HCT116 (cell line): Measurements from ENCODE around the gene MAGEA11. TPM values are rescaled to one million over a fixed set of nuclear protein-coding genes. Genes with fewer than 3 reads are reported as not detected.

Experiments
- ATAC-seq: fragments of 200-7000 bp; cut with Tn5 transposase; 2 replicates; pipeline ENCODE4 v1.9.1; 2020; ENCODE audit warnings: mild to moderate bottlenecking, moderate library complexity
- BruUV-seq: library from RNA; stranded (reverse); fragments of 400-500 nt; replicated peaks from 2 replicates; lab custom pipeline; 2021; lab: Mats Ljungman, UMichigan
- CTCF ChIA-PET: fragments of 300-600 bp; sonication (Branson Sonifier 250); formaldehyde crosslinking; loops from one replicate; lab custom pipeline; 2021; ENCODE audit warnings: antibody characterized with exemption; lab: Charles Lee
- POLR2A ChIA-PET: fragments of 300-600, 350-600 bp; sonication (Branson Sonifier 250); formaldehyde crosslinking; loops from one replicate; lab custom pipeline; 2021; ENCODE audit warnings: antibody characterized with exemption; lab: Charles Lee
- RAD21 ChIA-PET, 2 experiments: fragments of 300-600 bp; sonication (Branson Sonifier 250); formaldehyde crosslinking; loops; one replicate each; lab custom pipeline; 2023; ENCODE audit warnings: low total read pairs in 2 of 2; ENCODE audit not compliant: uncharacterized antibody in 2 of 2, unreplicated experiment in 2 of 2, low non-redundant PET in 1 of 2; lab: Charles Lee
- DNase-seq: peaks from one replicate; pipeline ENCODE4 v3.0.0-alpha.2; 2010; ENCODE audit warnings: low read depth, low spot score
- H2AFZ ChIP-seq: fragments of 200-600 bp; shearing (Covaris generic), sonication (generic); 2 replicates; pipeline ENCODE4 v1.6.1; 2017; ENCODE audit warnings: low read depth, mixed run types, mixed read lengths, antibody characterized with exemption, low read length; ENCODE audit not compliant: poor library complexity, severe bottlenecking
- H3K27ac ChIP-seq: 2 replicates; pipeline ENCODE4 v1.5.1; 2012; ENCODE audit warnings: low read depth, low read length
- H3K27me3 ChIP-seq: fragments of 200-600 bp; sonication (generic); 2 replicates; pipeline ENCODE4 v1.6.1; 2016; ENCODE audit warnings: mixed run types, low read length, mixed read lengths; ENCODE audit not compliant: insufficient read depth
- H3K36me3 ChIP-seq, 2 experiments: fragments of 200-500 bp in 1 of 2; fragments of 200-600 bp in 1 of 2; sonication (Bioruptor generic) in 1 of 2; sonication (generic) in 1 of 2; 2 replicates each; pipeline versions ENCODE4 v1.5.1 to v1.6.1; 2014 to 2016; ENCODE audit warnings: low read length in 2 of 2, inconsistent platforms in 1 of 2, mixed read lengths in 1 of 2, mixed run types in 1 of 2; ENCODE audit not compliant: insufficient read depth in 2 of 2, control insufficient read depth in 1 of 2
- H3K4me1 ChIP-seq, 2 experiments: fragments of 200-600 bp in 1 of 2; sonication (generic) in 1 of 2; 2 replicates each; pipeline versions ENCODE4 v1.5.1 to v1.6.1; 2012 to 2017; ENCODE audit warnings: low read length in 2 of 2, inconsistent platforms in 1 of 2, mild to moderate bottlenecking in 1 of 2, mixed read lengths in 1 of 2, mixed run types in 1 of 2, moderate library complexity in 1 of 2; ENCODE audit not compliant: insufficient read depth in 2 of 2, control insufficient read depth in 1 of 2
- H3K4me2 ChIP-seq: fragments of 200-600 bp; sonication (generic); 2 replicates; pipeline ENCODE4 v1.6.1; 2017; ENCODE audit warnings: mixed run types, low read length, mixed read lengths
- H3K4me3 ChIP-seq, 2 experiments: fragments of 200-600 bp in 1 of 2; sonication (generic) in 1 of 2; replicated peaks in 1 of 2; 2 replicates each; pipeline ENCODE4 v1.5.1; 2011 to 2016; ENCODE audit warnings: low read length in 2 of 2, control low read depth in 1 of 2, low read depth in 1 of 2, mild to moderate bottlenecking in 1 of 2, mixed read lengths in 1 of 2, mixed run types in 1 of 2
- H3K79me2 ChIP-seq: fragments of 200-600 bp; sonication (generic); 2 replicates; pipeline ENCODE4 v1.6.1; 2017; ENCODE audit warnings: mild to moderate bottlenecking, mixed run types, low read length, moderate library complexity, mixed read lengths; ENCODE audit not compliant: insufficient read depth
- H3K9ac ChIP-seq: fragments of 200-600 bp; sonication (generic); 2 replicates; pipeline ENCODE4 v1.6.1; 2016; ENCODE audit warnings: low read length, mixed read lengths
- H3K9me2 ChIP-seq: fragments of 200-600 bp; sonication (generic), shearing (Covaris generic); 2 replicates; pipeline ENCODE4 v1.6.1; 2017; ENCODE audit warnings: mixed run types, mild to moderate bottlenecking, moderate library complexity; ENCODE audit not compliant: insufficient read depth
- H3K9me3 ChIP-seq, 2 experiments: fragments of 200-500 bp in 1 of 2; fragments of 200-600 bp in 1 of 2; sonication (Bioruptor generic) in 1 of 2; sonication (generic) in 1 of 2; 2 replicates each; pipeline ENCODE4 v1.6.1; 2014 to 2017; ENCODE audit warnings: low read length in 2 of 2, mixed read lengths in 2 of 2, inconsistent platforms in 1 of 2, low read depth in 1 of 2, mild to moderate bottlenecking in 1 of 2, mixed run types in 1 of 2, moderate library complexity in 1 of 2; ENCODE audit not compliant: control insufficient read depth in 1 of 2, insufficient read depth in 1 of 2
- H4K20me1 ChIP-seq: fragments of 200-600 bp; sonication (generic), shearing (Covaris generic); 2 replicates; pipeline ENCODE4 v1.6.1; 2017; ENCODE audit warnings: mixed run types, mild to moderate bottlenecking, moderate library complexity; ENCODE audit not compliant: insufficient read depth
- CBX3 ChIP-seq: IDR thresholded peaks from 2 replicates; pipeline ENCODE4 v1.6.1; 2012; ENCODE audit warnings: low read depth
- CEBPB ChIP-seq: IDR thresholded peaks from 2 replicates; pipeline ENCODE4 v1.6.1; 2012; ENCODE audit warnings: low read depth
- EGR1 ChIP-seq: IDR thresholded peaks from 2 replicates; pipeline ENCODE4 v1.6.1; 2012; ENCODE audit warnings: low read depth
- ELF1 ChIP-seq: IDR thresholded peaks from 2 replicates; pipeline ENCODE4 v1.6.1; 2012; ENCODE audit warnings: low read depth, borderline replicate concordance
- EZH2 ChIP-seq: fragments of 200-600 bp; sonication (generic); IDR thresholded peaks from 2 replicates; pipeline ENCODE4 v1.6.1; 2017; ENCODE audit warnings: antibody characterized with exemption, mixed run types
- FOSL1 ChIP-seq: IDR thresholded peaks from 2 replicates; pipeline ENCODE4 v1.6.1; 2012; ENCODE audit warnings: low read depth
- MAX ChIP-seq: IDR thresholded peaks from 2 replicates; pipeline ENCODE4 v1.6.1; 2012
- POLR2A ChIP-seq: IDR thresholded peaks from 2 replicates; pipeline ENCODE4 v1.7.0; 2011; ENCODE audit warnings: borderline replicate concordance; ENCODE audit not compliant: insufficient read depth, insufficient read length; ENCODE audit errors: extremely low read depth
- POLR2AphosphoS5 ChIP-seq: IDR thresholded peaks from 2 replicates; pipeline ENCODE4 v1.6.1; 2011; ENCODE audit warnings: mild to moderate bottlenecking, low read depth, low read length, moderate library complexity
- RAD21 ChIP-seq: IDR thresholded peaks from 2 replicates; pipeline ENCODE4 v1.6.1; 2012; ENCODE audit warnings: low read depth, mild to moderate bottlenecking
- SIN3A ChIP-seq: IDR thresholded peaks from 2 replicates; pipeline ENCODE4 v1.6.1; 2012; ENCODE audit warnings: low read depth
- SP1 ChIP-seq: IDR thresholded peaks from 2 replicates; pipeline ENCODE4 v1.6.1; 2012; ENCODE audit warnings: low read depth
- SRF ChIP-seq: IDR thresholded peaks from 2 replicates; pipeline ENCODE4 v1.6.1; 2012; ENCODE audit warnings: low read depth
- TCF7L2 ChIP-seq: IDR thresholded peaks from 2 replicates; pipeline ENCODE4 v1.7.0; 2011; ENCODE audit warnings: borderline replicate concordance, inconsistent platforms; ENCODE audit not compliant: insufficient read depth, insufficient read length; ENCODE audit errors: extremely low read depth
- YY1 ChIP-seq: IDR thresholded peaks from 2 replicates; pipeline ENCODE4 v1.6.1; 2011; ENCODE audit warnings: low read length, low read depth, moderate library complexity, mild to moderate bottlenecking; ENCODE audit not compliant: insufficient replicate concordance; ENCODE audit errors: extremely low read depth
- ZBTB33 ChIP-seq: IDR thresholded peaks from 2 replicates; pipeline ENCODE4 v1.6.1; 2011; ENCODE audit warnings: mild to moderate bottlenecking, low read length, moderate library complexity; ENCODE audit not compliant: insufficient replicate concordance; ENCODE audit errors: extremely low read depth
- ZFX ChIP-seq: fragments of 450-650 bp; IDR thresholded peaks from 2 replicates; pipeline ENCODE4 v1.6.1; 2017
- ZNF274 ChIP-seq: fragments of 200-500 bp; sonication (Bioruptor generic); IDR thresholded peaks from 2 replicates; pipeline ENCODE4 v1.6.1; 2014; ENCODE audit warnings: mild to moderate bottlenecking, low read depth, low read length, inconsistent platforms
- intact Hi-C: fragments of 100-400 bp; cut with micrococcal nuclease; formaldehyde crosslinking; loops from 2 replicates; pipeline ENCODE4 v1.10.0; 2022
- total RNA-seq: library from RNA; stranded (reverse); gene quantifications from one replicate; pipeline ENCODE4 v1.2.1, GENCODE V29; 2021; ENCODE audit not compliant: unreplicated experiment
- TF ChIP-seq, protein P1 (sequence below): IDR thresholded peaks from 2 replicates; pipeline ENCODE4 v1.6.1; 2012

MAGEA11 gene
- total RNA-seq, 1 experiment from 2014 or later = not detected

- TF ChIP-seq ZBTB33 (no peak), ELF1 (no peak), SIN3A (no peak)
Measured at GRCh38 chrX:149707147-149707901, 4.5 kb upstream of the MAGEA11 start (continued).

GRCh38 chrX:149712831-149713230 lies 971 bp downstream of the MAGEA11 start:
- Histone ChIP-seq H3K4me2 (no peak overlapping the region), H3K27ac (no peak overlapping the region), H3K9ac (no peak overlapping the region), H3K4me1 (no peaks in the 10 kb centered on the region), H3K27me3 (no peaks in the 10 kb centered on the region), H2AFZ (no peak overlapping the region), H3K9me3 (no peaks in the 10 kb centered on the region), H3K9me2 (no peaks in the 10 kb centered on the region), H4K20me1 (no peaks in the 10 kb centered on the region), H3K79me2 (no peaks in the 10 kb centered on the region), H3K4me3 (no peak overlapping the region), H3K36me3 (no peaks in the 10 kb centered on the region)
- DNase-seq (no peak), ATAC-seq (no peak)
- CTCF ChIA-PET = no interaction called here
- POLR2A ChIA-PET = no interaction called here
- RAD21 ChIA-PET = no interaction called here
- BruUV-seq = no TSS peak
- intact Hi-C loops = no loop called here
- TF ChIP-seq RAD21 (no peak), POLR2AphosphoS5 (no peak), SP1 (no peak), YY1 (no peak), ZFX (no peak), MAX (no peak), POLR2A (no peak), ZBTB33 (no peak), SRF (no peak), TCF7L2 (no peak), FOSL1 (no peak), CBX3 (no peak), CEBPB (no peak), EGR1 (no peak), ZNF274 (no peak), EZH2 (no peak)
- TF ChIP-seq, protein P1, sequence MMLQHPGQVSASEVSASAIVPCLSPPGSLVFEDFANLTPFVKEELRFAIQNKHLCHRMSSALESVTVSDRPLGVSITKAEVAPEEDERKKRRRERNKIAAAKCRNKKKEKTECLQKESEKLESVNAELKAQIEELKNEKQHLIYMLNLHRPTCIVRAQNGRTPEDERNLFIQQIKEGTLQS = no peak
